Glomerular endothelial cell (primary cell): ENCODE measurements around the gene ID2. TPM values are rescaled to one million over a fixed set of nuclear protein-coding genes. Genes with fewer than 3 reads are reported as not detected.

ENCODE experiments used
- DNase-seq: peaks from one replicate; pipeline ENCODE4 v3.0.0-alpha.2; 2011; ENCODE audit warnings: low read depth, low spot score; ENCODE audit errors: extremely low read depth
- total RNA-seq: library from RNA; depleted of rRNA; stranded (reverse); fragments of >200 nt; gene quantifications from 2 replicates; pipeline ENCODE4 v1.2.3, GENCODE V29; 2015

ID2 gene
- total RNA-seq, 1 donor from 2014 or later = 32.5 TPM

GRCh38 chr2:8666581-8666980 lies 15.3 kb upstream of the ID2 start:
- DNase-seq = no peak

GRCh38 chr2:8667896-8668512 lies 13.9 kb upstream of the ID2 start:
- DNase-seq = no peak

GRCh38 chr2:8669157-8669817 lies 12.6 kb upstream of the ID2 start:
- DNase-seq = no peak

GRCh38 chr2:8670580-8670979 lies 11.3 kb upstream of the ID2 start:
- DNase-seq = no peak

GRCh38 chr2:8671176-8671575 lies 10.7 kb upstream of the ID2 start:
- DNase-seq = no peak

GRCh38 chr2:8671802-8672201 lies 10.1 kb upstream of the ID2 start:
- DNase-seq = no peak

GRCh38 chr2:8672940-8673339 lies 8.9 kb upstream of the ID2 start:
- DNase-seq = no peak

GRCh38 chr2:8673381-8673780 lies 8.5 kb upstream of the ID2 start:
- DNase-seq = no peak

DNA sequence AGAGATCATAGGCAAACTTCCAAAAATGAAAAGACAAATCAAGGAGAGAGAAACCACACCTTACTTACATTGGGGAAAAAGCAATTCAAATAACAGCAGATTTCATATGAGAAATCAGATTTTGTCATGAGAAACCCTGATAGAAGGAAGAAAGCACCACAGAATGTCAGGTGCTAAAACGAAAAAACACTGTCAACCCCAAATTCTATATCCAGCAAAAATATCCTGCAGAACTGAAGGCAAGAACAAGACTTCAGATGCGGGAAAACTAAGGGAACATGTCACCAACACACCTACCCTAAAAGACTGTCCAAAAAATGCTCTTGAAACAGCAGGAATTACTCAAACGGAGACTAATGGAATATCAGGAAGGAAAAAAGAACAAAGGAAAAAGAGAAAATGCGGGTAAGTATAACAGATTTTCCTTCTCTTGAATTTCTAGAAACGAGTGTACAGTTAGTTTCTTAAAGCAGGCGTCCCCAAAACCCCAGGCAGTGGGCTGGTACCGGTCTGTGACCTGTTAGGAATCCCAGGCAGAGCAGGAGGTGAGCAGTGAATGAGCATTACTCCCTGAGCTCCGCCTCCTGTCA lies 7.3 kb upstream of the ID2 start:
- no peak for DNase-seq

DNA sequence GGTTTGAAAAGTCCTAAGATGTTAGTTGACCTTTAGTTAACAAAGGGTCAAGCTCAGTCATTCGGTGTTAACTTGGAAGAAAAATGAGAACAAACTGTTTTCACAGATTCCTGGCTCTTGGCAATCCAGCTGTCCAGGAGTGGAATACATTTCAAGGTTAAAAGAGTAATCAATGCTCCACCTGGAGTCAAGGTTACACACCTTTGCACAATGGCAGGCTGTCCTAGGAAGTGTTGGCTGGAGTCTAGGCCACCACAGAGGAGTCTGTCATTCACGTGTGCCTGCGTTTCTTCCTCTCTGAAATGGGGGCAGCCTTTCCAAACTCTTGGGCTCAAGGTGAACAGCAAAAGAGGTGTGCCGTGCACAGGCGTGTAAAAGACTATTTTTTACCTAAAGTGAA lies 6.3 kb upstream of the ID2 start:
- no peak for DNase-seq

GRCh38 chr2:8676191-8676920 lies 5.5 kb upstream of the ID2 start:
- DNase-seq = no peak

- DNase-seq = no peak
Measured at GRCh38 chr2:8676921-8677645, 4.8 kb upstream of the ID2 start.

DNA sequence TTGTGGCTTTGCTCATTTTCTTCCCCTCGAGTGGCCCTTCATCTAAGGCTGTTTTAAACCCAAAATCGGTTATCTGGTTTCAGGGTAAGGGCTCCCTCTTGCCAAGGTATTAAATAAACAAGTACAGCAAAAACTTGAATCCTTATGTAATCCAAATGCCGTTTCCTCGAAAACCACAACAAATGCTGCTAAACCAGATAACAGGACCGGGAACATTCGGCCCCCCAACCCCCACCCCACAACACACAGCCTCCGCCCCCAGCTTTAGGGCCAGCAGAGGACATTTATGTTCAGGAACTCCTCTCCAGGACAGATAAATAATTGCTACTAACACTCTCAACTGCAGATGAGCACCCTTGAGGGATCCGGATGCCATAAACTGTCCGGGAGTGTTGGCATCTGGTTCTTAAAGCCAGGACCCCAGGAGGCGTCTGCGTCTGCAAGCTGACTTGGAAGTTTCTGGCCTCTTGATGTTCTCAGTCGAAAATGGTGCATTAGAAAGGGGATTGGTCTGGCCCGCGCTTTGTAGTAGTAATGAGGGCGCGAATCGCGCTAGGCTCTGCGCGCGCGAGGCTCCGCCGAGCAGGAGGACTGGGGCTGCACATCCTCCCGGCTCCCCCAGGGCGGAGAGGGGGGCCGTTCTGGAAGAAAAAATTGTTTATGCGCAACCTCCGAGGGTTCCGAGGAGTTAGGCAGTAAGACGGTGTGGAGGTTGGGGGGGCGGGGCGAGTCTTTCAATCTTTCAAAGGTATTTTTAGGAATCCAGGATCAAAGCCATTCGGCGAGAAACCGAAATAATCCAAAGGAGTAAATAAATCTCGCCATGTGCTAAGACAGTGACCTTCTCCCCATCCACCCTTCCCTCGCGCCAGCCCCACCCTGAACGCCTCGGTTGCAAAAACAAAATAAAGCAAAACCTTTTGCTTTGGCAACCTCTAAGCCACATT lies 3.9 kb upstream of the ID2 start:
- no peak for DNase-seq

- no peak for DNase-seq
Measured at GRCh38 chr2:8678731-8679566, 2.9 kb upstream of the ID2 start.

GRCh38 chr2:8679567-8679826 lies 2.4 kb upstream of the ID2 start:
- no peak for DNase-seq

GRCh38 chr2:8679827-8680731 lies 1.8 kb upstream of the ID2 start:
- DNase-seq = no peak

GRCh38 chr2:8680822-8681760 lies 765 bp upstream of the ID2 start:
- no peak for DNase-seq
